Measurements from ENCODE around the gene ADRA2B. TPM values are rescaled to one million over a fixed set of nuclear protein-coding genes. Genes with fewer than 3 reads are reported as not detected.
A peak's percentile ranks its signal among the peaks of the same experiment; 100 is the strongest.
"Not testable (repeated sequence)": the region's sequence is repeated elsewhere in the genome, so short reads cannot be mapped to it uniquely, and the experiment has no call there.

ADRA2B gene
- total RNA-seq, 4 donors from 2014 or later: 0.42 to 2.4 (median 0.97) TPM

DNA sequence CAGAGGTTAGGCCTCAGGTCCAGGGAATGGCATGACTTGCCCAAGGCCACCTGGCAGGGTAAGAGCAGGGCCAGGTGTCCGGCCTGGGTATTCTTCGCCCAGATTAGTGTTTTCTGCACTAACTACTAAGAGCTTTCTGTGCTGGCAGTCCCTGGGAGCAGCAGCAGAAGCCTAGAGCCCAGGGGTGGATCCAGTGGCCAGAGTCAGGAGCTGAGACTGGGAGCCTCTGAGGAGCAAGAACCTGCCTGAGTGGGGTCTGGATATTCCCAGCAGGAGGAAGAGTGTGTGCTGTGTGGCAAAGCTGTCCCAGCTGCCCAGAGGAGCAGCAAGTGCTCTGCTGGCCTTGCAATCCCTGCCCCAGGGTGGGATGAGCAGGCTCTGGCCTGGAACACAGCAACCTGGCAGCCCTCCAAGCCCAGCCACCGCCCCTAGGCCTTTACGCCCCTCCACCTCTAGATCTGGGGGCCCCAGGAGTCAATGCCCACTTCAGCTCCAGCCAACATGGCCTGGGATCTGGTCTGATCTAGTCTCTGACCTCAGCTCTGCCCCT is 50.9 kb downstream of the ADRA2B start:
- 68 to 88% methylated on average over 4 of the region's 4 CpGs for WGBS, 2 donors
- peak in 1 of 2 donors; percentile 59 for DNase-seq (ENCODE audit: low spot score in 2 of 2)

DNA sequence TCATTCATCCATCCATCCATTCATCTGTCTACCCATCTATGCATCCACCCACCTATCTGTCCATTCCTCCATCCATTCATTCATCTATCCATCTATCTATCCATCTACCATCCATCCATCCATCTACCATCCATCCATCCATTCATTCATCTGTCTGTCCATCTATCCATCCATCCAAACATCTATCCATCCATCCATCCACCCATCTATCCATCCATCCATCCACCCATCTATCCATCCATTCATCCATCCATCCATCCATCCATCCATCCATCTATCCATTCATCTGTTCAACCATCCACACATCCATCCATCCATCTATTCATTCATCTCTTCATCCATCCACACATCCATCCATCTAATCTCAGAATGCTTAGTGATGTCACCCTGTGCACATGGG is 51.6 kb downstream of the ADRA2B start:
- H3K4me3 ChIP-seq (ENCODE audit: low read depth, poor library complexity, severe bottlenecking); intact Hi-C loops (cut with DNase I; ENCODE audit: low total_unique reads); DNase-seq (ENCODE audit: low spot score in 2 of 2): not testable (repeated sequence)

More for the DNA sequence above, 50.9 kb downstream of the ADRA2B start:
- no peak overlapping the region for H3K4me3 ChIP-seq (ENCODE audit: low read depth, poor library complexity, severe bottlenecking)
- no peak for TF ChIP-seq POLR2A (IDR thresholded peaks at IDR 0.05)
- no peak for TF ChIP-seq CTCF (IDR thresholded peaks at IDR 0.05)
- intact Hi-C loops (cut with DNase I; ENCODE audit: low total_unique reads): no loop called here

DNA sequence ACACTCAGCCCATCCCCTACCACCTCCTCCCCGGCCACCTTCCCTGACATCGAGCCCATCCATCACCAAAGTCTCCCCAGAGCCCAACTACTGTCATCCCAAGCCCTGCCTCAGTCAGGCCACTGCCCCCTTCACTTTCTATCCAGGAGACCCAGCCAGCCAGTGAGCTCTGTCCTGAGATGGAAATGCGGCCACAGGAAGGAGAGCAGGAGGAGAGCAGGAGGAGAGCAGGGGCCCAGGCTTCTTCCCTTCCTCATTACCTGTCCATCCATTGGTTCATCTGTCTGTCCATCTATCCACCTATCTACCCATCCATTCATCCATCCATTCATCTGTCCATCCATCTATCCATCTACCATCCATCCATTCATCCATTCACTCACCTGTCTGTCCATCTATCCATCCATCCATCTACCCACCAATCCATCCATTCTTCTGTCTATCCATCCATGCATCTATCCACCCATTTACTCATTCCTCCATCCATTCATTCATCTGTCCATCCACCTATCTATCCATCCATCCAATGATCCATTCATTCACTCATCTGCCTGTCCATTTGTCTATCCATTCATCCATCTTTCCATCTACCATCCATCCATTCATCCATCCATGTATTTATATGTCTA is 52.2 kb downstream of the ADRA2B start:
- WGBS, 2 donors: 92 to 100% methylated on average over 1 of the region's 3 CpGs
- TF ChIP-seq CTCF (IDR thresholded peaks at IDR 0.05): peak in 1 of 3 donors; percentile 63
- H3K4me3 ChIP-seq (ENCODE audit: low read depth, poor library complexity, severe bottlenecking); DNase-seq (ENCODE audit: low spot score in 2 of 2); intact Hi-C loops (cut with DNase I; ENCODE audit: low total_unique reads): not testable (repeated sequence)

DNA sequence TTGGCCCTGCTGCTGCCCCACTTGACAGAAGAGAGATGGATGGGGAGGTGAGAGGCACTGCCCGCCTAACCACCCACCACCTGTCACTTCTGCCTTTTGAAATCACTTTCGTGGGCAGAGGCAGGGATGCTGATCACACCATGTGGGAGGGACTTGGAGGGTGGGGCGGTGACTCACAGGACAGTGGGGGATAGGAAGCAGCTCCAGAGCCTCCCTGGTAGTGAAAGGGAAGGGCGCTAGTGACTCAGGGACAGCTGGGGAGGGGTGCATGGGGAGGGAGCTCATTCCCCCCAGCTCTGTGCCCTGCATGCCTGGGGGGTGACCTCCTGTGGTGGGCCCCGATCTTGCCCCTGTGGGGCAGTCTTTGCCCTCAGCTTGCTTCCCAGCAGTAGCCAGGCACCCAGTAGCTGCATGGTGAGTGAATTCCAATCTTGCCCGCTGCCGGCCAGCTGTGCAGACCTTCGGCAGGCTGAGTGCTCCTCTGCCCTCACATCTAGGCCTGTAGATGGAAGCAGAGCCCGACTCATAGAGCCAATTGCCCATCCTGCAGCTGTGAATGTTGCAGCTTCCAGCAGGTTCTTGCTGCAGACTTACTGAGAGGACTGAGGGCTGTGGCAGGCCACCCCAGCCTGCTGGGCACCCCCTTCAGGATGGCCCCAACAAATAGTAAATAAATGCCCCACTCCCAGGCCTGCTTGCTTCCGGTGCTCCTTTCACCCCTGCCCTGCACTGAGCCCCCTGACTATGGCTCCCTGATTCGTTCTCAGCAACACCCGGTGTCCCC is 53.1 kb downstream of the ADRA2B start:
- H3K4me3 ChIP-seq (ENCODE audit: low read depth, poor library complexity, severe bottlenecking); intact Hi-C loops (cut with DNase I; ENCODE audit: low total_unique reads): not testable (repeated sequence)
- peak in 1 of 2 donors; percentile 70 for DNase-seq (ENCODE audit: low spot score in 2 of 2)
- WGBS, 2 donors: 47 to 50% methylated on average over 9 to 10 of the region's 12 CpGs

Other genes with a start within 250 kb of the ADRA2B start
- gene ANKRD36C, start 124.7 kb downstream of the ADRA2B start, total RNA-seq: 10 to 100 TPM; 15.4 to 29.7 (median 15.5) TPM
- gene GPAT2, start 81.7 kb downstream of the ADRA2B start, total RNA-seq: 1 to 10 TPM in 3 of 4 donors, under 1 TPM in 1; 0.38 to 3.6 (median 1.4) TPM
- 1 to 10 TPM in 1 of 4 donors, under 1 TPM in 2, not detected in 1; 0.20 to 1.8 (median 0.63) TPM for gene ASTL, start 21.9 kb upstream of the ADRA2B start, total RNA-seq
- gene DUSP2, start 28.9 kb upstream of the ADRA2B start, total RNA-seq: 10 to 100 TPM; 39.3 to 57.0 (median 48.8) TPM
- gene STARD7, start 92.3 kb upstream of the ADRA2B start, total RNA-seq: 100 to 1,000 TPM in 2 of 4 donors, 10 to 100 TPM in 2; 52.5 to 101 (median 77.2) TPM
- 10 to 100 TPM; 49.5 to 76.2 (median 60.4) TPM for gene TMEM127, start 149.4 kb upstream of the ADRA2B start, total RNA-seq
- gene CIAO1, start 149.7 kb upstream of the ADRA2B start, total RNA-seq: 100 to 1,000 TPM in 1 of 4 donors, 10 to 100 TPM in 3; 86.1 to 115 (median 96.2) TPM
- 10 to 100 TPM; 73.4 to 94.0 (median 87.5) TPM for gene SNRNP200, start 189.0 kb upstream of the ADRA2B start, total RNA-seq
- gene ITPRIPL1, start 208.7 kb upstream of the ADRA2B start, total RNA-seq: 1 to 10 TPM in 2 of 4 donors, under 1 TPM in 2; 0.51 to 3.1 (median 1.9) TPM
- 1 to 10 TPM in 2 of 4 donors, under 1 TPM in 2; 0.74 to 3.5 (median 1.8) TPM for gene NCAPH, start 219.2 kb upstream of the ADRA2B start, total RNA-seq

Measured in lower leg skin (tissue), 4 donors.